Activated gamma-delta T cell (primary cell): ENCODE data around the gene RHOT1.
"Not testable (repeated sequence)": the region's sequence is repeated elsewhere in the genome, so short reads cannot be mapped to it uniquely, and the experiment has no call there.

Experiments used
- DNase-seq: peaks from one replicate; lab custom pipeline; 2025; lab: John Stamatoyannopoulos, UW

RHOT1 gene

DNA sequence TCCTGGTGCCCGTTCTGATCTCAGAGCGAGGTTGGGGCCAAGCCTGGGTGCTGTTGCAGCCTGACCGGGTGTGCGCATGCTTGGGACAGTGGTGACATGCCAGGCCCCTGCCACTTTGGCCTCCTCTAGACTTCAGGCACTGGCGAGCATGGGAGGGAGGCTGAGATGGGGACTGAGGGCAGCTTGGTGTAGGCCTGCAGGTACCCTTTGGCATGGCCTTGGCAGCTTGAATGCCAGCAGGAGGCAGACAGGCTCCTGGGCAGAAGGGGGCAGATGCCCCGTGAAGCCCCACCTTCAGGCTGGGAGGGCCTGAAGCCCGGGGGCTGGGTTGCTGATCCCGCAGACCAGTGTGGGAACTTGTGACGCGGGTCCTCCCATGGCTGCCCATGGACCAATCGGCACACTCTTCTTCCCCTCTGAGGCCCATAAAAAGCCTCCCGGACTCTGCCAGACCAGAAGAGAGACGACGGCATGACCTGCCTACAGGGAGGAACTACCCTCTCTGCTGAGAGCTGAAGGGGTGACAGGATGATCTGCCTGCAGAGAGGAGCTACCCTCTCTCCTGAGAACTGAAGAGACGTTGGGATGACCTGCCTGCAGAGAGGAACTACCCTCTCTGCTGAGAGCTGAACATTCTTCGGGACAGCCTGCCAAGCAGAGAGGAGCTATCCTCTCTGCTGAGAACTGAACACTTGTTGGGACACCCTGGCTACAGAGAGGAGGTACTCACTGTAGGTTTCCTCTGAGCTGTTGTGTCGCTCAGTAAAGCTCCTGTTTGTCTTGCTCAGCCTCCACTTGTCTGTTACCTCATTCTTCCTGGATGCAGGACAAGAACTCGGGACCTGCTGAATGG lies 17.5 kb downstream of the RHOT1 start:
- no peak for DNase-seq

DNA sequence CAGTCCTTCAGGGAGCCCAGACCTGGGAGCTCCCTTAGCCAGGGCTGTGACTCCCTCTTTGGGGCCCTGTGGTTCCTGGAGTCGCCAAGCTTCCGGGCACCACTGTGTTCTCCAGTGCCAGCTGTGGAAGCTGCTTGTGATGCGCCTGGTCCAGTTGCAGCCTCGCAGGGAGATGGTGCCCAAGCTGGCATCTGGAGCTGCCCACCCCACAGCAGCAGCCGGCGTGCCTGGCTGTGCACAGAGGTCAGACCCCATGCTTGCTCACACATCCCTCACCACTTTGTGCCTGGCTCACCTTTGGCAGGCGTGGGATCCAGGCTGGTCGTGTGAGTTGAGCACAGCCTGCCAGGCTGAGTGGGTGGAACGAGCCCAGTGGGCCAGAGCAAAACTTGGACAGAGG lies 18.2 kb downstream of the RHOT1 start:
- no peak for DNase-seq

DNA sequence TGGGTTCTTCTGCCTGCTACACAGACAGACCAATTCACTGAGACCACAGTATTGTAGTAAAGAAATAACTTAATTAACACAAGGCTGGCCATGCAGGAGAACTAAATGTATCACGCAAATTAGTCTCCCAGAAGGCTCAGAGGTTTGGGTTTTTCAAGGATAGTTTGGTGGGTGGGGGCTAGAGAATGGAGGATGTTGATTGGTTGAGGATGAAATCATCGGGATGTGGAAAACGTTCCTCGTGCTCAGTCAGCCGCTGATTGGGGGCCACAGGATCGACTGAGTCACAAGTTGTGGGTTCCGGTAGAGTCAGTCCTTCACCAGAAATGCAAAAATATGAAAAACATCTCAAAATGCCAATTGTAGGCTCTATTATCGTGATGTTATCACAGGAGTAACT lies 18.7 kb downstream of the RHOT1 start:
- DNase-seq, result no peak

DNA sequence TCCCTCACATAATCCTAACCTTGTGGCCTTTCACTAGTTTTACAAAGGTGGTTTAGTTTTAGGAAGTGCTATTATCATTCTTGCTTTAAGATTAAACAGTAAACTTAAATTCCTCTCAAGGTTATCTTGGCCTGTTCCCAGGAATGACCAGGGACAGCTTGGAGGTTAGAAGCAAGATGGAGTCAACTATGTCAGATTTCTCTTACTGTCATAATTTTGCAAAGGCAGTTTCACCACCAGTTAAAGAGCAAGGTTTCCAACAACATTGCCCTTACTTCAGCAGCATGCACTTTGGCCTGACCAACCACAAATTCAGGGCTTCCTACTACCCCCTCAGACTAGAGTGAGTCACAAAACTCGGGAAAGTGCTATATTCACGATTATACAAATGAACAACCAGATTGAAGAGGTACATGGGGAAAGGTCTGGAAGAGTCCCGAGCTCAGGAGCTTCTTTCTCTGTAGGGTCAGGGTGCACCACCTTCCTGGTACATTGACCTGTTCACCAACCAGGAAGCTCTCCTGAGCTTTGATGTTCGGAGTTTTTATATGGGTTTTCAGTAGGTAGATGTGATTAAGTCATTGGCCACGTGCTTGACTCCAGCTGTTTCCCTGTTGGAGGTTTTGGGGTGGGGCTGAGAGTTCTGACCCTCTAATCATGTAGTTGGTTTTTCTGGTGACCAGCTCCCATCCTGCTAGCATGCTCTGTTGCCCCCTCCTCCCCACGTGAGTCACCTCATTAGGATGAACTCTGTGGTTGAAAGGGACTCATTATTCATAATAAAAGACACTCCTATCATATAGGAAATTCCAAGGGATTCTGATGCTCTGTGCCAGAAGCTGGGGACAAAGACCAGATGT lies 19.4 kb downstream of the RHOT1 start:
- DNase-seq, result no peak

DNA sequence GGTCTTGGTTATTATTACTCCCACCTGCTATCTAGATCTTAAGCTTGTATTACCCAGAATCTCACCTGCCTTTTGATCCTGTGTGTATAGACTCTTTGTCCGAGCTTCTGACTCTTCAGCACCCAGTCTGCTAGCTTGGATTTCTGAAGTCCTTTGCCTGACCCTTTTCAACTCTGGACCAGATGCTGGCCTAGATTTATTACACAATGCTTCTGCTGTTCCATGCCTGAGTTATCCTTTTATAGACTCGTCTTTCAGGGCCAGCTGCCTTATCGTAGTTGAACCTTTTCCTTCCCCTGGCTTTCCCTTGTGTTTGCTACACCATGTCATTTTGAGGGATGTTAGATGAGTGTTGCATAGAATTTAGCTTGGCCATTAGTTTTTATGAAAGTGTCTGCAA lies 32.6 kb downstream of the RHOT1 start:
- no peak for DNase-seq

DNA sequence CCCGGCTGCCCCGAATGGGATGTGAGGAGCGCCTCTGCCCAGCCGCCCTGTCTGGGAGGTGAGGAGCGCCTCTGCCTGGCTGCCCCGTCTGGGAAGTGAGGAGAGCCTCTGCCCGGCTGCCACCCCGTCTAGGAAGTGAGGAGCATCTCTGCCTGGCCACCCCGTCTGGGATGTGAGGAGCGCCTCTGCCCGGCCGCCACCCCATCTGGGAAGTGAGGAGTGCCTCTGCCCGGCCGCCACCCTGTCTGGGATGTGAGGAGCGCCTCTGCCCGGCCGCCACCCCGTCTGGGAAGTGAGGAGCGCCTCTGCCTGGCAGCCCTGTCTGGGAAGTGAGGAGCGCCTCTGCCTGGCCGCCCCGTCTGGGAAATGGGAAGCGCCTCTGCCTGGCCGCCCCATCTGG lies 36.4 kb downstream of the RHOT1 start:
- not testable (repeated sequence) for DNase-seq

DNA sequence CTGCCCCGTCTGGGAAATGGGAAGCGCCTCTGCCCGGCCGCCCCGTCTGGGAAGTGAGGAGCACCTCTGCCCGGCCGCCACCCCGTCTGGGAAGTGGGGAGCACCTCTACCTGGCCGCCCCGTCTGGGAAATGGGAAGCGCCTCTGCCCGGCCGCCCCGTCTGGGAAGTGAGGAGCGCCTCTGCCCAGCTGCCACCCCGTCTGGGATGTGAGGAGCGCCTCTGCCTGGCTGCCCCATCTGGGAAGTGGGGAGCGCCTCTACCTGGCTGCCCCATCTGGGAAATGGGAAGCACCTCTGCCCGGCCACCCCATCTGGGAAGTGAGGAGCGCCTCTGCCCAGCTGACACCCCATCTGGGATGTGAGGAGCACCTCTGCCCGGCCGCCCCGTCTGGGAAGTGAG lies 36.8 kb downstream of the RHOT1 start:
- not testable (repeated sequence) for DNase-seq

DNA sequence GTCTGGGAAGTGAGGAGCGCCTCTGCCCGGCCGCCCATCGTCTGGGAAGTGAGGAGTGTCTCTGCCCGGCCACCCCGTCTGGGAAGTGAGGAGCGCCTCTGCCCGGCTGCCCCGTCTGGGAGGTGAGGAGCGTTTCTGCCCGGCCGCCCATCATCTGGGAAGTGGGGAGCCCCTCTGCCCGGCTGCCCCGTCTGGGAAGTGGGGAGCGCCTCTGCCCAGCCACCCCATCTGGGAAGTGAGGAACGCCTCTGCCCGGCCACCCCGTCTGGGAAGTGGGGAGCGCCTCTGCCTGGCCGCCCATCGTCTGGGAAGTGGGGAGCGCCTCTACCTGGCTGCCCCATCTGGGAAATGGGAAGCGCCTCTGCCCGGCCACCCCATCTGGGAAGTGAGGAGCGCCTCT lies 37.2 kb downstream of the RHOT1 start:
- not testable (repeated sequence) for DNase-seq

DNA sequence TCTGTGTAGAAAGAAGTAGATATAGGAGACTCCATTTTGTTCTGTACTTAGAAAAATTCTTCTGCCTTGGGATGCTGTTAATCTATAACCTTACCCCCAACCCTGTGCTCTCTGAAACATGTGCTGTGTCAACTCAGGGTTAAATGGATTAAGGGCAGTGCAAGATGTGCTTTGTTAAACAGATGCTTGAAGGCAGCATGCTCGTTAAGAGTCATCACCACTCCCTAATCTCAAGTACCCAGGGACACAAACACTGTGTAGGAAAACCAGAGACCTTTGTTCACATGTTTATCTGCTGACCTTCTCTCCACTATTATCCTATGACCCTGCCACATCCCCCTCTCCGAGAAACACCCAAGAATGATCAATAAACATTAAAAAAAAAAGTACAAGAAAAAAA lies 38.0 kb downstream of the RHOT1 start:
- not testable (repeated sequence) for DNase-seq

DNA sequence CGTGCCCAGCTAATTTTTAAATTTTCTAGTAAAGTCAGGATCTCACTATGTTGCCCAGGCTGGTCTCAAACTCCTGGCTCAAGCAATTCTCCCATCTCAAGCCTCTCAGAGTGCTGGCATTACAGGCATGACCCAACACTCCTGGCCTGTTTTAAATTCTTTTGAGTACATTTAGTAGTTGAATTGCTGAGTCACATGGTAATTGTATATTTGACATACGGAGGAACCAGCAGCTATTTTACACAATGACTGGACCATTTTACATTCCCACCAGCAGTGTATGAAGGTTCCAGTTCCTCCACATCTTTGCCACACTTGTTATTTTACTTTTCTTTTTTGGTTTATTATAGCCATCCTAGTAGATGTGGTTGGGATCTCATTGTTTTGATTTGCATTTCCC lies 43.6 kb downstream of the RHOT1 start:
- DNase-seq, result no peak

DNA sequence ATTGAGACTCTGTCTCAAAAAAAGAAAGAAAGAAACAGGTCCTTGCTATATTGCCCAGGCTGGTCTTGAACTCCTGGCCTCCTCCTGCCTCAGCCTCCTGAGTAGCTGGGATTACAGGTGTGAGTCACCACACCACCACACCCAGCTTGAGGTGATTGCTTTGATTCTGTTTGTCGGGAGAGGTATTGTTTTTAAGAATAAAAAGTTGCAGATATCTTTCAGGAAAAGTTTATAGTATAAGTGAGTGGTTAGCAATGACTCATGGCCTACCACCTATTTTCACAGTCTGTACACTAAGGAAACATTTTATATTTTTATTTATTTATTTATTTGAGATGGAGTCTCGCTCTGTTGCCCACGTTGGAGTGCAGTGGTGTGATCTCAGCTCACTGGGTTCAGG lies 45.0 kb downstream of the RHOT1 start:
- no peak for DNase-seq

DNA sequence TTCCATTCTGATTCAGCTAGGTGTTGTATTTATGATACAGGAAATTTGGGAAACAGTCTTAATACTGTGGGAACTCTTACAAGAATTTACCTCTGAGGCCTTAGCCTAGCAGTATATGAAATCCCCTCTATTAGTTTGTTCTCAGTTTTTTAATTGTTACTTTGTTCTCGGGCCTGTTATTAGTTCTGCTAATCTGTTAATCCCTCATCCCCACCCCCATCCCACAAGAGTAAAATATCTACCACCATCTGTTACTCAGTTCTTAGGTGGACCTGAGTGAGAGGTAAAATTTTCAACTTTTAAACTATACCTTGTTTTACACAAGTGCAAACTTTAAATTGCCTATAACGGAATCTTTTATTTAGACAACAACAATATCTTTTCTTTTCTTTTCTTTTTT lies 47.0 kb downstream of the RHOT1 start:
- DNase-seq, result no peak

DNA sequence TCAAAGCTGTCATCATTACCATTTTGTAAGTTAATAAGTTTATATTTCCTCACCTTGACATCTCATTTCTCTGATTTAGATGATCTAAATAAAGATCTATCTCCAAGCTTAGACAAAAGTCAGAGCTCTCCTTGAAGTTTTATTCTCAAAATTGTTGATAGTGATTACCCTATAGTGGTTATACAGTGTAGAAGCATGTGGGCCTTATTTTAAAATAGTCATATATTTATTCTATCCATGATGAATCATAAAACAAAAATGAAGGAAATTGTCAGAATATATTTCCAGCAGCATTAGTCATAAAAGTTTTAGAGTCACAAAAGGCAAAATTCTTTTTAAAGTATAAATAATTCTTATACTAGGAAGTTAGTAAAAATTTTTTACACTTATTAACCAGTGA lies 49.0 kb downstream of the RHOT1 start:
- no peak for DNase-seq

DNA sequence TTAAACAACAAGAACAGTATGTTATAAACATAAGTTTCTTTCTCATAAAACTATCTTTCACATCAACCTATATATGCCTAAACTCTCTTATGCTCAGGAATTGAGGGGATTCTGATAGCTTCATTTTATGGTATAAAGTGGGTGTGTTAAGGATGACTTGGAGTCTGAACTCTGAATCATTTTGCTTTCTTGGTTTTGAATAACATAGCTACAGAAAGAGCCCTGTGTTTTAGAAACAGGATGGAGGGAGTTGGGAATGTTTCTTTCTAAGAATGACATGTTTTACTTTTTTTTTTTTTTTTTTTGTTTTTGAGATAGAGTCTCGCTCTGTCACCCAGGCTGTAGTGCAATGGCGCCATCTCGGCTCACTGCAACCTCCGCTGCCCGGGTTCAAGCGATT lies 50.1 kb downstream of the RHOT1 start:
- DNase-seq, result no peak

DNA sequence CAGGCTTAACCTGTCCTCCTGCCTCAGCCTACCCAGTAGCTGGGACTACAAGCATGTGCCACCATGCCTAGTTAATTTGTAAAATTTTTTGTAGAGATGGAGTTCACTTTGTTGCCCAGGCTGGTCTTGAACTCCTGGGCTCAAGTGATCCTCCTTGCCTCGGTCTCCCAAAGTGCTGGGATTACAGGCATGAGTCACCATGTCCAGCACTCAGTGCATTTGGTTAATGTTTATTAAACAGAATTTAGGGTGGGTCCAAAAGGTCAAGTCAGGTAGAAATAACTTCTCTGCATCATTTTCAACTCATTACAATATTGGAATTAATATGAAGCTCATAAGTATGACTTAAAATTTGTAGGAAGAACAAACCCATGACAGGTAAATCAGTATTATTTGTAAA lies 55.7 kb downstream of the RHOT1 start:
- no peak for DNase-seq

DNA sequence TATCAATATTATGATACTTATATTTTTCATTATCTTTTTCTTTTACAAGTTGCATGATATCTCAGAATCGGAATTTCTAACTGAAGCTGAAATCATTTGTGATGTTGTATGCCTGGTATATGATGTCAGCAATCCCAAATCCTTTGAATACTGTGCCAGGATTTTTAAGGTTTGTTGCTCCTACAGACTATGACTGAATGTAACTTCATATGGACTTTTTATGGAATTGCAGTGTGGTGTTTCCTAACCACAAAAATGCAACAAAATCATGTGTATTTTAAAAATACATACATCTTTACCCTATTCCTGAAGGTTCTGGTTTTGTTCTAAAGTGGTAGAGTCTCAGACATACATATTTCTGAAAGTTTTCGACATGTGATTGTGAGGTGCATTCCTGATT lies 64.6 kb downstream of the RHOT1 start:
- DNase-seq, result no peak

DNA sequence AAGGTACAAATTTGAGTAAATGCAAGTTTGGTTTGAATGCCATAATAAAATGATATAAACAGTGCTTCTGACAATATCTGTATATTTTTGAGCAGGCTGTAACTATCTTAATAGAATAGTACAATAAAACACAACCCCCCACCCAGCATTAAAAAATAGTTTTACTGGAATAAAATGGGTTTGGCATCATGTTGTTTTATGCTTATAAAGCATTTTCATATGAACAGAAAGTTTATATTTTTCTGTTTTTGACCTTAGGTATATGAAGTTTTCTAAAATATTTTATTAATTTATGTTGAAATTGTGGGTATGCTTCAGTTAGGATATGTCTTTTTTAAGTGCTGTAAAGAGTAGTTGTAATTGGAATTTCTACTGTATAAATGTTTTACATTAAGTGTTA lies 66.1 kb downstream of the RHOT1 start:
- no peak for DNase-seq

DNA sequence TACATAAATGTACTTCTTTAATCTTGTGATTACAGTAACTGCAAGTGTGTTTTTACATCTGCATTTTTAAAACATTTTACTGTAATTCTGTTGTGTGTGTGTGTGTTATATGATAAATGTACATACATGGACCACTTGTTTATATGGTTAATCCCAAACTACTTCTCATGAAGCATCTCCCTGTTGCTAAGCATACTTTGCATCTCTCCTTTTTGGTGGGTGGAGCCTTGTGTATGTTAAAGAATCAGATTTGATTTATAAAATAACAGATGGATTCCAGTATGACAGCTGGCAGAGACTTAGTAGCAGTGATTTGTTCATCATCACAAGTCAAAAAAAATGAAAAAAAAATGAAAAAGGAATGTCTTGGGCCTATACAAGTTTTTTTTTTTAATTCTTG lies 67.3 kb downstream of the RHOT1 start:
- no peak for DNase-seq

DNA sequence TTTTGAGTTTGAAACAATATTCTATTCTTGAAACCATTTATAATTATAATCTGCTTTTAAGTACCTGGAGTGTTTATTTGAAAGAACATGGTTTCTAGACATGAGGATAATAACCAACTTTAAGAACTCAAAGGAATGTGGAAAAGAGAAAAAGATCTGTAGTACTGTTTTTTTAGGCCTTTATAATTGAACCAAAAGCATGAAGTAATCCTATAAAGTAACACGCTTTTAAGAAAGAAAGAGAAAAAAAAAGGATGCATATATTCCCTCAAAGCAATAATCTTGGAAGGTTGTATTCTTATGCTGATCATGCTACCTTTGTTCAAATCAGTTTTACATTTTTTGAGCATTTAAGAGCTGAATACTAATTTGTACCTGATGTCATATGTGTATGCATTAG lies 69.4 kb downstream of the RHOT1 start:
- no peak for DNase-seq

DNA sequence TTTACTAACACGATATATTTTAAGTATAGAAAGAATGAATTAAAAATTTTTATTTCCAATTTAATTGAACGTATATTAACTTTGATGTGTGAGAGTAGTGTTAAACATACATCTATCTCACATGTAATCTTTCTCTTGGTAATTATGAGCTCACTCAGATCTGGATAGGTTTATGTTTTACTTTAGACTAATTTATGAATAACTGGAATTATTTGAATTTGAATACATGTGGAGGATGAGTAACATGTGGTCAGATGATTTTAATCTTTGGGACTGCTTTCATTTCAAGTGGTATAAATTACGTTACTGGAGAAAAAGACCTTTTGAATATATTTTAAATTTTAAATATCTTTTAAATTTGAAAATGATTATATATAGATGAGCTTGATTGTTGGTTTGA lies 73.4 kb downstream of the RHOT1 start:
- DNase-seq, result no peak

DNA sequence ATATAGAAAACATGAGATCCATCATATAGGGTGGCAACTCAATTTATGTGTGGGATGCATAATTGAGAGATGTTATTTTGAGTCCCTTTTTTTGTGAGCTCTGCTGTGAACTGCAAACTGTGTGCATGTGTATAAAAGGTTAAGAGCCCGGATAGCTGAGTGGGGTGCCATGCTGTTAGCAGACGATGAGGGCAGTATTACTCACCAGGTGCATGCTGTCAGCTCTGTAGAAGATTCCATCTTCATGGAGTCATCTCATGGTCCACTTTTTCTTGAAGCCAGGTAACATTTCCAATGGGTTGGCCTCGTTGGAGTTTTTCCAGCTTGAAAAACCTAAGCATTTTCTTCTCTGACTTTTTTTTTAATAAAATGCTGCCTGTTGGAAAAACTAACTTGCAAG lies 80.3 kb downstream of the RHOT1 start:
- no peak for DNase-seq

DNA sequence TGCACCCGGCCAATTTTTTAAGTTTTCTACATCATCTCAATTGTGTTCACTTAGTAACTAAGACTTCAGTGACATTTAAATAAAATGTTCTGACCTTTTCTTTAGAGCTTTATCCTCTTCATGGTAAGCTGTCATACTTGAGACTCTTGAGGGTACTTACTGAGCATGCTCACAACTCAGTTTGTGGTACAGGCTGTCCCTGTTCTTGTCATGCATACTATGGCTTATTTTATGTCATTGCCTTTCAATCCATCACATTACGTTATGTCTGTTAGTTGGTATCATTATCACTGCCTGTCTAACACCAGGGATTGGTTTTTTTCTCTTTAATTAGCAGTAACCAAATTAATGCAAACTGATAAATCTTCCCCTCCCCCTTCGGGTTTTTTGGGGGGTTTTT lies 81.4 kb downstream of the RHOT1 start:
- DNase-seq, result no peak

DNA sequence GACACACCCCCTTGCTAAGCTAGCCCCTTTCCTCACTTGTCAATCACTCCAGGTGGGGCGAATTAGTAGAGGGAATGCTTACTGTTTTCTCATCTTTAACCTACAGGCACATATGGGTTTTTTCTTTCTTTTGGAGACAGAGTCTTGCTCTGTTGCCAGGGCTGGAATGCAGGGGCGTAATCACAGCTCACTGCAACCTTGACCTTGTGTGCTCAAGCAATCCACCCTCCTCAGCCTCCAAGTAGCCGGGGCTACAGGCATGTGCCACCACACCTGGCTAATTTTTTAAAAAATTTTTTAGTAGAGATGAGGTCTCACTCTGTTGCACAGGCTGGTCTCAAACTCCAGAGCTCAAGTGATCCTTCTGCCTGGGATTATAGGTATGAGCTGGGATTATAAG lies 84.6 kb downstream of the RHOT1 start:
- DNase-seq, result no peak
